Mesothelial cell of epicardium (in vitro differentiated cells): ENCODE results near the gene JAG1. TPM values are rescaled to one million over a fixed set of nuclear protein-coding genes. Genes with fewer than 3 reads are reported as not detected.
A peak's percentile ranks its signal among the peaks of the same experiment; 100 is the strongest.

Experiments used
- DNase-seq, 2 experiments: peaks; one replicate each; pipeline ENCODE4 v3.0.0; 2021; ENCODE audit warnings: low spot score in 2 of 2; ENCODE audit not compliant: unreplicated experiment in 2 of 2
- H3K27ac Mint-ChIP-seq: 2 replicates; pipeline ENCODE4 v1.8.0; 2021; ENCODE audit warnings: mixed read lengths
- H3K27me3 Mint-ChIP-seq: 2 replicates; pipeline ENCODE4 v1.8.0; 2021; ENCODE audit warnings: low read depth, mixed read lengths
- H3K36me3 Mint-ChIP-seq: 2 replicates; pipeline ENCODE4 v1.8.0; 2021; ENCODE audit warnings: mixed read lengths
- H3K4me1 Mint-ChIP-seq: 2 replicates; pipeline ENCODE4 v1.8.0; 2021; ENCODE audit warnings: mixed read lengths
- H3K4me3 Mint-ChIP-seq: 2 replicates; pipeline ENCODE4 v1.8.0; 2021; ENCODE audit warnings: mild to moderate bottlenecking, moderate library complexity, mixed read lengths
- H3K9me3 Mint-ChIP-seq: 2 replicates; pipeline ENCODE4 v1.8.0; 2021; ENCODE audit warnings: mixed read lengths
- total RNA-seq: library from RNA; stranded (reverse); gene quantifications from 3 replicates; pipeline ENCODE4 v1.2.1, GENCODE V29; 2021
- TF ChIP-seq, protein P1 (sequence below): fragments of 200-600 bp; sonication (generic); IDR thresholded peaks from one replicate; pipeline ENCODE4 v1.5.0; 2021; ENCODE audit warnings: antibody characterized with exemption; ENCODE audit not compliant: unreplicated experiment

The JAG1 gene
- total RNA-seq, 1 donor from 2014 or later = 70.9 TPM

- no peak for DNase-seq
- H3K4me3 Mint-ChIP-seq = no peak overlapping the region
- no peaks in the 10 kb centered on the region for H3K9me3 Mint-ChIP-seq
- TF ChIP-seq, protein P1, sequence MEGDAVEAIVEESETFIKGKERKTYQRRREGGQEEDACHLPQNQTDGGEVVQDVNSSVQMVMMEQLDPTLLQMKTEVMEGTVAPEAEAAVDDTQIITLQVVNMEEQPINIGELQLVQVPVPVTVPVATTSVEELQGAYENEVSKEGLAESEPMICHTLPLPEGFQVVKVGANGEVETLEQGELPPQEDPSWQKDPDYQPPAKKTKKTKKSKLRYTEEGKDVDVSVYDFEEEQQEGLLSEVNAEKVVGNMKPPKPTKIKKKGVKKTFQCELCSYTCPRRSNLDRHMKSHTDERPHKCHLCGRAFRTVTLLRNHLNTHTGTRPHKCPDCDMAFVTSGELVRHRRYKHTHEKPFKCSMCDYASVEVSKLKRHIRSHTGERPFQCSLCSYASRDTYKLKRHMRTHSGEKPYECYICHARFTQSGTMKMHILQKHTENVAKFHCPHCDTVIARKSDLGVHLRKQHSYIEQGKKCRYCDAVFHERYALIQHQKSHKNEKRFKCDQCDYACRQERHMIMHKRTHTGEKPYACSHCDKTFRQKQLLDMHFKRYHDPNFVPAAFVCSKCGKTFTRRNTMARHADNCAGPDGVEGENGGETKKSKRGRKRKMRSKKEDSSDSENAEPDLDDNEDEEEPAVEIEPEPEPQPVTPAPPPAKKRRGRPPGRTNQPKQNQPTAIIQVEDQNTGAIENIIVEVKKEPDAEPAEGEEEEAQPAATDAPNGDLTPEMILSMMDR = no peak
- H3K27ac Mint-ChIP-seq = peak overlapping the region; percentile 93
- peaks cover 93% of the 10 kb centered on the region for H3K4me1 Mint-ChIP-seq
- H3K36me3 Mint-ChIP-seq = peaks cover 32% of the 10 kb centered on the region
- H3K27me3 Mint-ChIP-seq = no peaks in the 10 kb centered on the region
Measured at GRCh38 chr20:10653599-10654249, 20.1 kb downstream of the JAG1 start.

DNA sequence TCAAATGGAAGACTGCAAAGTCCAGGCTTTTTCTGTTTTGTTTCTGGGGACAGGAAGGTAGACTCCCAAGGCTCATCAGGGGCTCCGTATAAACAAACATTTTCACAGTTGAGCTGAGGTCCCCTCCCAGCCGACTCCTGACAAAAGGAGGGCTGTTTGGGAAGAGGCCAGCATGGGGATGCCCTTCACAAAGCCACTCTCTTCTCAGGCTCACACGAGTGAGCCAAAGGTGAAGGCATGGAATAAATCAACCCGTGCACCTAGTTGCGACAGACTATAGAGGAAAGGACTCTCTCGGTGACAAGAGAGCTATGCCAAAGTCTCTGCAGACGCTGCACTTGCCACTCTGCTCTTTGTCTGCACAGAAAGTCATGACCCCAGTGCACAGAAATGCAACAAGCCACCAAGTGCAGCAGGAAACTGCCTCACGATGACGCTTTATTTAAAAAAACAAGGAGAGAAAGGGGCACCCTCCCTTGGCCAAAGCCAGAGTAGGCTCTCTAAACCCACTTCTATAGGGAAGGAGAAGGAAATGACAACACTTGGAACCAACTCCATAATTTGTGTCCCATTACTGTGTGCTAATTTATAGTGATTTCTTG lies 21.0 kb downstream of the JAG1 start:
- TF ChIP-seq, protein P1 = no peak
- Mint-ChIP-seq H3K27ac (peak overlapping the region; percentile 81), H3K4me3 (peak overlapping the region; percentile 26), H3K4me1 (peaks cover 96% of the 10 kb centered on the region), H3K27me3 (no peaks in the 10 kb centered on the region), H3K9me3 (no peaks in the 10 kb centered on the region), H3K36me3 (peaks cover 29% of the 10 kb centered on the region)
- DNase-seq = no peak

DNA sequence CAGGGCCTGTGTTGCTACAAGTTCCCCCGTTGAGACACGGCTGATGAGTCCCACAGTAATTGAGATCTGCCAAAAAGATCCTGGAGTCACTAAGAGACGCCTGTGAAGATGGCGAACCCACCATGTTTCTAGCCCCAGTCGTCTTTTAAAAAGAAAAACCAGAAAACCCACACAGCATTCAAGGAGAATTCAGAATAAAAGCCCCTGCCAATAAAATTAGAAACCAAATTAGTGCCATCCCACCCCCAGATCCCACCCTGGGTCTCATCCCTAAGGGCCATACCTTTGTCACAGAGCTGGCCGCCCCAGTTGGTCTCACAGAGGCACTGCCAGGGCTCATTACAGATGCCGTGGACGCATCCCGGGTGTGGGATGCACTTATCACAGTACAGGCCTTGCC lies 21.6 kb downstream of the JAG1 start:
- no peak for DNase-seq
- H3K27ac Mint-ChIP-seq = peak overlapping the region; percentile 81
- H3K9me3 Mint-ChIP-seq = no peaks in the 10 kb centered on the region
- peaks cover 29% of the 10 kb centered on the region for H3K36me3 Mint-ChIP-seq
- no peaks in the 10 kb centered on the region for H3K27me3 Mint-ChIP-seq
- H3K4me1 Mint-ChIP-seq = peaks cover 96% of the 10 kb centered on the region
- TF ChIP-seq, protein P1 = no peak
- H3K4me3 Mint-ChIP-seq = no peak overlapping the region

- H3K27ac Mint-ChIP-seq = peak overlapping the region; percentile 26
- TF ChIP-seq, protein P1 = no peak
- H3K27me3 Mint-ChIP-seq = no peaks in the 10 kb centered on the region
- H3K4me3 Mint-ChIP-seq = no peak overlapping the region
- DNase-seq = no peak
- no peaks in the 10 kb centered on the region for H3K9me3 Mint-ChIP-seq
- H3K4me1 Mint-ChIP-seq = peaks cover 94% of the 10 kb centered on the region
- H3K36me3 Mint-ChIP-seq = peaks cover 33% of the 10 kb centered on the region
Measured at GRCh38 chr20:10651227-10651990, 22.4 kb downstream of the JAG1 start.

DNA sequence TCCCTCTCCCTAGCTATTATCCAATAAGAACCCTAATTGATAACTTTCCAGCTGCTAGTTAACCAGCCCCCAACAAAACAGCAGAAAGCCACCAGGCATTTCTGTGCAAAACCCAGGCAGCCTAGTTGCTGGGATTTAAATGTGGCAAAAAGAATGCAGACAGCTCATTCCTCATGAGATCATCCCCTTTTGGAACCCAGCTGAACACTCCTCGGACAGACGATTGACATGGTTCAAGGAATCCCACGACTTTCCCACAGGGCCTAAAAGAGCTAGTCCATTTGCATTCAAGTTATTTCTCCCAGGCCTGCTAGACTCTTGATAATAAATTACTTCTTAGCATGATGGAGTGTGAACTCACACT lies 24.0 kb downstream of the JAG1 start:
- Mint-ChIP-seq H3K27ac (peak overlapping the region; percentile 37), H3K36me3 (peaks cover 44% of the 10 kb centered on the region), H3K4me1 (peaks cover 89% of the 10 kb centered on the region), H3K27me3 (no peaks in the 10 kb centered on the region), H3K9me3 (no peaks in the 10 kb centered on the region), H3K4me3 (no peak overlapping the region)
- TF ChIP-seq, protein P1 = no peak
- no peak for DNase-seq
